Activated CD4-positive, alpha-beta T cell treated with anti-CD3 and anti-CD28 coated beads, Interleukin-2, amount 50 U/mL, for 4 hours (primary cell): ENCODE results near the gene TTLL5.

Source experiments
- DNase-seq, 2 experiments: peaks; one replicate each; pipeline ENCODE4 v3.0.0-alpha.2; 2020

Gene TTLL5

DNA sequence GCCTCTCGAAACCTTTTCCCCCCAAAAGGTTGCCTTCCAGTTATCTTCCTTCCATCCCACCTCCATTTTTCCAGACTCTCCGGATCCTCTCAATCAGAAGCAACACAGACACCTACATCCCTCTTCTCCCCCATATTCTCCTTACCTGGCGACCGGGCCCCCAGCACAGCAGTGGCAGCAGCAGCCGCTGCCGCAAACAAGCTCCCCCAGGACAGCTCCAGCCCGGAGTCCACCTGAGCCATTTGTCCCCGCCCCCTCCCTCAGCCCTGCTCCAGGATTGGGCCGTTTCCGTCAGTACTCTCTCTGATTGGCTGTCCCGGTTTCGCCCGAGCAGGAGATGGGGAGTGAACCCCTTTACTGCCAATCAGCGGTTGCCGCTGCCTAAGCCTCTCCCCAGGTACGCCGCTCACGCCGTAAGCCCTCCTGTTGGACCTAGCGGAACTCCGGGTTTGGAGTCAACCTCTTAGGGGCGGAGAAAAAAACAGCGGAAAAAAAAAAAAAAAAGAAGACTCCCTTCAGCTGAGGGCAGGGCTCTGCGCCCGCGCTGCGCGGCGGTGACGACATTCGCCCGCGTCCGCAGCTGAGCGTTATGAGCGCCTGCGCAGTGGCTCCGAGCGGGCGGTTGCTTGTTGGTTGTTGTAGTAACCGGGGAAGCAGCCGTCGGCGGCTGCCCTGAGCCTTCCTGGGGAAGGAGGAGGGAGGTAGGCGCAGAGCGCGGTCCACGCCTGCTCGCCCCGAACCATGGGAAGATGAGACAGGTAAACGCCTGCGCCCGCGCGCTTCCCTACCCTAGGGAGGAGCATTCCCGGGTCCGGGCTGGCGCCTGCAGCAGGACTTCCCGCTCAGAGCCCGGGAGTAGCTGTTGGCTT, at the start of gene TTLL5, which contains the start of gene ERG28:
Gene TTLL5 (plus strand): TSS at position 617 of the 869 bp plus-strand sequence. CDS start 1,904 bp downstream, outside the sequence.
Gene ERG28 (minus strand): TSS at position 247 of the 869 bp plus-strand sequence. CDS start 3,374 bp downstream, outside the sequence.
- DNase-seq: peak; percentile 93 to 95

GRCh38 chr14:75612157-75612556, 48.9 kb upstream of the TTLL5 start:
- no peak for DNase-seq

DNA sequence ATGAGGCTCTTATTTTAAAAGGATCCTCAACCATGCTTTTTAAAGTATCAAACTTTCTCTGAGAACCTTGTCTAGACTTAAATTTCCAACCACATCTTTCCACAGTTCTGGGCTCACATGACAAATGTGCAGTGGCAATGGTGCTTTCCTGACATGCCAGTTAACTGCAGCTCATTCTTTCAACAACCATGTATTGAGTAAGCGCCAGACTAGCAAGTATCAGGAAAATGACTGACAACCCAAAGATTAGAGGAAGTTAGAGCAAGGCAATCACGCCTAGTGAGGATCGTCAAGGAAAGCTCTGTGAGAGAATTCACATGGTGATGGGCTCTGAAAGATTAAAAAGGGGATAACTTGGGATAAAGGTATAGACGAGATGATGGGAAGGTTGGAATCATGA, 46.9 kb upstream of the TTLL5 start:
- DNase-seq: no peak

GRCh38 chr14:75615200-75615599, 45.8 kb upstream of the TTLL5 start:
- DNase-seq: no peak

GRCh38 chr14:75619548-75619947, 41.5 kb upstream of the TTLL5 start:
- no peak for DNase-seq

DNA sequence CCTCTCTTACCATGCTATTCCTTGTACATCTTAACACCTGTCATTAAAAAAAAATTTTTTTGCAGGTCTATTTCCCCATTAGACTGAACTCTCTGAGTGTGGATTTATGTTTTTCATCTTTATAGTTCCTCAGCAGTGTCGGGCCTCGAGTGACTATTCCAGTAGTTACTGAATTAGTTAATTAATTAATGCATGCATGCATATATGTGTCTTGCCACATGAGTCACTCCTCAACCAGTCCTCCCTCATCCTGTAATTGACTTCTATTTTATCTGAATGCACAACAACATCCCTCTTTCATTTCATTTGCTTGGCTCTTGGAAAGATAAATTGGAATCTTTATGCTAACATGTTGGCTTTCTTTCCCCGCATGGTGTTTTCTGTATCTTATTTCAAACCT, 36.0 kb upstream of the TTLL5 start:
- DNase-seq: no peak

DNA sequence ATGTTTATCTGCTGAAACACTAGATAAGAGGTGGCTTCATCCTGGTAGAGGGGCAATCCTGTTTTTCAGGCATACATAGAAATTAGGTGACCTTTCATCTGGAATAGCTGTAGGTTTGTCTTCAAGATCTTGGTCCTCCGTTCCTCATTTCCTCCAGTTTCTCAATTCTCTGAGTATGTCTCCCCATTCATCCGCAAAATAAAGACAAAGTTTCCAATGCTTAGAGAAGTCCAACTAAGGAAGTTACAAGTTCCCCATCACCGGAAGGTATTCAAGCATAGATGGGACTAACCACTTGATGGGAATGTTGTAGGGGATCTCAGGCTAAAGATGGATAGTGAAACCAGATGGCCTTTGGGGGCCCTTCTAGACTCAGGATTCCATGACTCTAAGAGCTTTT, 34.6 kb upstream of the TTLL5 start:
- DNase-seq: no peak

DNA sequence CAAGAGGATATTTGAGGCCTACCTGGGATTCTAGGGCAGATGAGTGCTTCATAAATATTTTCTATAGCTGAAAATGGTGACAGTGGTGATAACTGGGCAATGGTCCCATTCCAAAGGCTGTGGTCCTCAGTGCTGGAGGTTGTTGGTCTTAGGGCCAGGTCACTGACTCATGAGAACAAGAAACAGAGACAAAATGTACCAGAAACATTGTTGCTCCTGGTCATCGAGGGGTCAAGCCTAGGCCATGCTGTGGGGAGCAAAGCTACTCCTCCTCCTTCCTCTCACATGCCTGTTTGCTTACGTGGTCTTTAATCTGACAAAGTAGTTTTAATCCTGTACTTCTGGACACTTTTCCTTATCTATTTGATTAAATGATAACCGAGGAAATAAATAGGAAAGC, 34.2 kb upstream of the TTLL5 start:
- no peak for DNase-seq

- no peak for DNase-seq
Observed at GRCh38 chr14:75627406-75627805, 33.6 kb upstream of the TTLL5 start.

DNA sequence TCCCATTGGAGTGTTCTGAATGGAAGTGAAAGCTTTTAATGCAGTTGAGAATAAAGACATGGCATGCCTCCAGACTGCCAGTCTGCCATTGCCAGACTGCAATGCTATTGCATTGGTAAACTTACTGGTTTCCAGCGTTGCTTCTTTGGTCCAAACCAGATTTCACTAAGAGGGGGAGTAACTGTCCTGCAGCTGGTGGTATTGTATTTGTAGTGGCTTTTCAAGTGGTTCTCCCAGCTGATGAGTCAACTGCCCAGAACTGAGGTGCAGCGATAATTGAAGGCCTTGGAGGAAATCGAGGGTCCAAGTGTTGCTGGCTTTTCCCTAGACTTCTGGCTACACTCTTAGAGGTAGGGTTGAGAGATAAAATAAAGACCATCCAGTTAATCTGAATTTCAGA, 32.2 kb upstream of the TTLL5 start:
- DNase-seq: no peak

DNA sequence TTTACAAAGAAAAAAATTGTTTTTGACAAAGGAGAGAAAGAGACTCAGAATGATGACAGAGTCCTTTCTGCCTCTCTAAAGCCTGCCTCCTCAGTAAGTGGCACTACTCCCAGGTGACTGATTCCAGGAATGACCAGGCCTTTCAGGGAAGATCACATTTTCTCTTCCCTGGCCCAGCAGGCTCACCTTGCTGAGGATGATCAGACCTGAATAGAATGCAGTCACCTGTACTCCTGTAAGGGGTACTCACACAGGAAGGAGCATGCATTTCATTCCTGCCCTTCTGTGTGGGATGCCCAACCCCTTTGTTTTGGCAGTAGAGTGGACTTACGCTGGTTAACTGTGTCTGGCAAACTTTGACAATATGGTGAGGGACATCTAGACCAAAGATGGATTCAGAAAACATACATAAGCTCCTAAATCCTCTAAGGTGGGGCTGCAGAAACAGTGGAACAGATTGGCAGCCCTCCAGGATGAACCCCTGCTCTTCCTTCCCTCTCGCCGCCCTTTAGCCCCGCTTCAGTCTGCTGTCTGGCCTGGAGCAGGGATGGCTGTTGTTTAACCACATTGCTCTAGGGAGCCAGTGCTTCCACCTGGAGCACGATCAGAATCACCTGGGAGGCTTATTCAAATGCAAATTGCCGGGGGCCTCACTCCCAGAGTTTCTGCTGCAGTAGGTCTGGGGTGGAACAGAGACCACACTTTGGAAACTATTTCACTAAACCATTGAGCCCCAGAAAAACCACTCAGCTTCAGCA, 30.2 kb upstream of the TTLL5 start:
- no peak for DNase-seq

DNA sequence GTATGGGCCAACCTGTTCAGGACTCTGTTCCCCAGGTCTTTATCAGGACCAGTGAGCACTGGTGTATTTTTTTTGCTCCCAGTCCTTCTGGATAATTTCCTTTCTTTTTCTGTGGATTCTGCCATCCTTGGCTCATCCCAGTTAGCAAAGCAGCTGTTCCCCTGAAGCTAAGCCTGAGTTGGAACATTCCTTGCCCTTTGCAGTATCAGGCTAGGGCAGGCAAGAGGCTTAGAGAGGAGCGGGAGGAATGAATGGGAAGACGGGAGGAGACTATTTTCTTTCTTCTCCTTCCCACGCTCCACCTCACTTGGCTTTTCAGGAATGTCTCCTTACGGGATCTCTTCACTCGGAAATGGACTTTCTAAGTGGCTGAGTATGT, 29.6 kb upstream of the TTLL5 start:
- no peak for DNase-seq

DNA sequence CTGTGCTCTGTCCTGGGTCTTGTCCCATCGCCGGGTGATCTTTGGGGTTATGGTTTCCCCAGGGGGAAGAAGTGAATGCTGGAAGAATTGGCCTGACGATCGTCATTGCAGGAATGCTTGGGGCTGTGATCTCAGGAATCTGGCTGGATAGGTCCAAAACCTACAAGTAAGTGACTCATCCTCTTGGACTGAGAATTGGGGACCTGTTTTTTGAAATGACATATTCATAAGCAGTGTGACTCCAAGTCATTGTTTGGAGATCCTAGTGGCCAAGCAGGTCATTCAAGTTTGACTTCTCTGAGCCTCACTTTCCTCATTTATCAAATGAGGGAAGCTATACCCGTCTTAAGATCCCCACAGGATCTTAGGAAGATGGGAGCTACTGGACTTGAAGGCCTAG, 26.2 kb upstream of the TTLL5 start:
- DNase-seq: no peak

GRCh38 chr14:75636100-75636692, 24.9 kb upstream of the TTLL5 start:
- no peak for DNase-seq

DNA sequence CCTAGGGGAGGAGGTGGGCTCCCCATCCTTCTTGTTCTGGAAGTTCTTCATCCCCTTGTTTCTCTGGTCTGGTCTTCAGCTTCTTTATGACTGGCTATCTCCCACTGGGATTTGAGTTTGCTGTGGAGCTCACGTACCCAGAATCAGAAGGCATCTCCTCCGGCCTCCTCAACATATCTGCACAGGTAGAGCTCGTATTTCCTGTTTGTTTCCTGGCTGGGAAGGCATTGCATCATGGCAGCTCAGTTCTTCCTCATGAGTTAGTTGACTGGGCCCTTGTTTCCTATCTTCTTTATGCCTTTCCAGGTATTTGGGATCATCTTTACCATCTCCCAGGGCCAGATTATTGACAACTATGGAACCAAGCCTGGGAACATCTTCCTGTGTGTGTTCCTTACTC, 20.2 kb upstream of the TTLL5 start:
- DNase-seq: no peak

DNA sequence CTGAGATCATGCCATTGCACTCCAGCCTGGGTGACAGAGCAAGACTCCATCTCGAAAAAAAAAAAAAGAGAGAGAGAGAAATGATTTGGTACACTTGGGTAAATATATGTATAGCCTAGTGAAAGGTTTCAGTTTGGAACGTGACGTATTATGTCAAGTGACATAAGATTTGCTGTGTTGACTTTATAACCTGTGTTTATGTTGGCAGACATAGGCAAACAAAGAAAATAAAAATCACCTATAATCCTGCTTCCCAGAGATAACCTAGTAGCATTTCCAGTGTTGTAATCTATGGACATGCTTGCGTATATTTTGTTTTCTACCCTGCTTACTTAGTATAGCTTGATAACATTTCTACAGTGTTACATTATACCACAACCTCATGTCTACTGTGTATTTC, 17.1 kb upstream of the TTLL5 start:
- no peak for DNase-seq

DNA sequence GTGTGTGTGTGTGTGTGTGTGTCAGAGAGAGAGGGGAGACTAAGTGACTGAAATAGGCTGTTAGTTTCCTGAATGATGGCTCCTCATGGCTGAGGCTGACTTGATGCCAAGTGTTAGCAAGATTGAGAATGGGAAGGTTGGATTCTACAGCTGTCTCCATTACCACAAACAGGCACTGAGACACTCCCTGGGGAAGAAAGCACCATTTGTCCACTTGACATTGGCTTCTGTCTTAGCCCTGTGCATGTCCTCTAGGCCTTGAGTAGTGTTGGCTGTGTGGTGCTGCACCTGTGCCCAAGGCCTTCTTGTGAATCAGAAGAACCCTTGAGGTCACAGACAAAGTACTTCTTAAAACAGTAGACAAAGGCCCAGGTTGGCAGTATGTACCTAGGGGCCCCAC, 16.0 kb upstream of the TTLL5 start:
- DNase-seq: no peak

DNA sequence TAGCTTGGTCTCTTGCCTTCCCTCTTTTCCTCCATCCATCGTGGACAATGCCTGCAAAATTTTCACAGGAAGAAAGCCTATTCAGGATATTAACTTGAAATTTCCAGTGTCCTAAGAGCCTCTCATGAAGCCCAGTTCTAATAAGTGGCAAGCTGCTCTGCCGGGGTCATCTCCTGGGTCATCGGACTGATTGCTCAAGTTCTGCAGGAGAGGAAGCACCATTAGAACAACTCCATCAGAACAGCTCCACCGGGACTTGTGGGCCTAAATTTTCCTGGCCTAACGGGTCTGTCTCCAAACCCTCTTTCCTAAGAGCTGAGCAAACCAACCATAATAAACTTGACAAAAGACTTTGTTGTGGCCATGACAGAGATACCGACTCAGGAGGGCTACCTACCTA, 14.3 kb upstream of the TTLL5 start:
- no peak for DNase-seq

- no peak for DNase-seq
Observed at GRCh38 chr14:75647640-75648039, 13.4 kb upstream of the TTLL5 start.

DNA sequence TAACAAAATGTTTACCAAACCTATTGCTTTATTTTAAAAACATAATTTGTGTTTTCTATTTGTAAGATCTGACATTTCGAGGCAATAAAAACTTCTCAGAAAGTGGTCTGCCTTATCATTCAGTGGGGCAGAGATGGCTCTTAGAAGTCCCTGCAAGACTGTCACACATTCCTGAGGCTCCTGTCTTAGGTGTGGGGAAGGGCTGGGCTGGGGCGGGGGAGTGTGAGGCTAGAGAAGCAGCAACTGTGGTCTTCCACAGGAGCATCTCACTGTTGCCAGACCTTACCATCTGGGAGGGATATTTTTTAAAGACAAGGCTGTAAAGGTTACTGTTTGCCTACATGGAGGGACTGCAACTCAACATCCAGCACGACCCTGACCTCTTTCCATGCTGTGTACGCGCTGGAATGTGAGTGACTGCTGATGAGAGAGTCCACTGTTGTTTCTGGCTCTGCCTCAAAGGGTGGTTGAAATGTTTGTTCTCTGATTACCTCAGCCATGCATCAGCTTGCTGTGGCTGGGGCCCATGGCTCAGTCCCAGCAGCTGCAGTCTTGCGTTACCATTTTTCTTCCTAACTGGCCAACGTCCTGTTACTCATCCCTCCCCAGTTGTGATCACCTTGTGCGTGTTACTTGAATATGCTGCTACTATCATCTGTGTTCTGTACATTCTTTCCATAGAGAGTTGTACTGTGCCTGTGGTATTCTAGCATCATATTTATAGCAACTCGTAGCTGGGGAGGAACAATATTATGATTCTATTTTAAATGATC, 12.8 kb upstream of the TTLL5 start:
- no peak for DNase-seq

GRCh38 chr14:75649337-75649736, 11.7 kb upstream of the TTLL5 start:
- DNase-seq: no peak

DNA sequence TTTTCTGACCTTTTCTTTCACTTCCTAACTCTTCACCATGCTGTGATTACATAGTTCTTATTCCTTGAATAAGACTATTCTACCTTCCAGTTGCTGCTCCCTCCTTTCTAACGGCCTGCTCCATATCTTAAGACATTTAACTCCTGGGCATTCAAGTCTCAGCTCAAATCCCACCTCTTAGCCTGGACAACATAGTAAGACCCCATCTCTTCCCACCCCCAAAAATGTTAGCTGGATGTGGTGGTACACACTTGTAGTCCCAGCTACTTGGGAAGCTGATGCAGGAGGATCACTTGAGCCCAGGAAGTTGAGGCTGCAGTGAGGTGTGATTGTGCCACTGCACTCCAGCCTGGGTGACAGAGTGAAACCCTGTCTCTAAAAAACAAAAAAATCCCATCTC, 11.3 kb upstream of the TTLL5 start:
- DNase-seq: no peak
